ENCODE data around the gene FAM149A. TPM values are rescaled to one million over a fixed set of nuclear protein-coding genes. Genes with fewer than 3 reads are reported as not detected.

FAM149A gene
- polyA plus RNA-seq, 1 donor = 11.8 TPM

GRCh38 chr4:186170966-186171365, 66.5 kb downstream of the FAM149A start:
- Histone ChIP-seq H3K36me3 (ENCODE audit: control insufficient read depth, insufficient read depth, low read length) (peaks cover 7% of the 10 kb centered on the region), H3K9me3 (ENCODE audit: control insufficient read depth, low read depth, low read length) (peaks cover 2% of the 10 kb centered on the region), H3K4me1 (ENCODE audit: control insufficient read depth, insufficient read depth, low read length) (peaks cover 3% of the 10 kb centered on the region), H3K4me3 (ENCODE audit: low read length) (no peak overlapping the region), H3K27me3 (ENCODE audit: control insufficient read depth, insufficient read depth, low read length) (no peaks in the 10 kb centered on the region), H3K27ac (ENCODE audit: low read length) (no peak overlapping the region)
- 100% methylated on average over 1 of the region's 13 CpGs for WGBS (ENCODE audit: insufficient coverage, low lambda C conversion rate)
- no peak for DNase-seq

GRCh38 chr4:186172546-186172945, 68.0 kb downstream of the FAM149A start:
- H3K9me3 ChIP-seq (ENCODE audit: control insufficient read depth, low read depth, low read length) = peaks cover 2% of the 10 kb centered on the region
- H3K4me1 ChIP-seq (ENCODE audit: control insufficient read depth, insufficient read depth, low read length) = peaks cover 3% of the 10 kb centered on the region
- peak in 1 of 2 donors; percentile 76 for DNase-seq
- WGBS (ENCODE audit: insufficient coverage, low lambda C conversion rate) = no CpG with 5 or more reads among the region's 8 CpGs
- peaks cover 4% of the 10 kb centered on the region for H3K36me3 ChIP-seq (ENCODE audit: control insufficient read depth, insufficient read depth, low read length)
- H3K27ac ChIP-seq (ENCODE audit: low read length) = no peak overlapping the region
- H3K27me3 ChIP-seq (ENCODE audit: control insufficient read depth, insufficient read depth, low read length) = no peaks in the 10 kb centered on the region
- no peak overlapping the region for H3K4me3 ChIP-seq (ENCODE audit: low read length)

GRCh38 chr4:186188107-186188506, 83.6 kb downstream of the FAM149A start:
- H3K27me3 ChIP-seq (ENCODE audit: control insufficient read depth, insufficient read depth, low read length) = no peaks in the 10 kb centered on the region
- WGBS (ENCODE audit: insufficient coverage, low lambda C conversion rate) = no CpG with 5 or more reads among the region's 3 CpGs

GRCh38 chr4:186189656-186190055, 85.2 kb downstream of the FAM149A start:
- peak in 1 of 2 donors; percentile 16 for DNase-seq
- Histone ChIP-seq H3K27me3 (ENCODE audit: control insufficient read depth, insufficient read depth, low read length) (no peaks in the 10 kb centered on the region), H3K36me3 (ENCODE audit: control insufficient read depth, insufficient read depth, low read length) (peaks cover 4% of the 10 kb centered on the region), H3K27ac (ENCODE audit: low read length) (peak overlapping the region; percentile 100), H3K4me1 (ENCODE audit: control insufficient read depth, insufficient read depth, low read length) (peaks cover 20% of the 10 kb centered on the region), H3K4me3 (ENCODE audit: low read length) (no peak overlapping the region), H3K9me3 (ENCODE audit: control insufficient read depth, low read depth, low read length) (no peaks in the 10 kb centered on the region)
- WGBS (ENCODE audit: insufficient coverage, low lambda C conversion rate) = no CpG with 5 or more reads among the region's 4 CpGs

More at GRCh38 chr4:186188107-186188506, 83.6 kb downstream of the FAM149A start:
- Histone ChIP-seq H3K4me3 (ENCODE audit: low read length) (no peak overlapping the region), H3K36me3 (ENCODE audit: control insufficient read depth, insufficient read depth, low read length) (no peaks in the 10 kb centered on the region), H3K4me1 (ENCODE audit: control insufficient read depth, insufficient read depth, low read length) (peaks cover 14% of the 10 kb centered on the region), H3K27ac (ENCODE audit: low read length) (no peak overlapping the region), H3K9me3 (ENCODE audit: control insufficient read depth, low read depth, low read length) (no peaks in the 10 kb centered on the region)
- no peak for DNase-seq

- Histone ChIP-seq H3K36me3 (ENCODE audit: control insufficient read depth, insufficient read depth, low read length) (peaks cover 13% of the 10 kb centered on the region), H3K9me3 (ENCODE audit: control insufficient read depth, low read depth, low read length) (no peaks in the 10 kb centered on the region), H3K4me1 (ENCODE audit: control insufficient read depth, insufficient read depth, low read length) (peaks cover 20% of the 10 kb centered on the region), H3K27me3 (ENCODE audit: control insufficient read depth, insufficient read depth, low read length) (no peaks in the 10 kb centered on the region), H3K4me3 (ENCODE audit: low read length) (peak overlapping the region; percentile 99), H3K27ac (ENCODE audit: low read length) (peak overlapping the region; percentile 100)
- DNase-seq = peak in 1 of 2 donors; percentile 12
- no CpG with 5 or more reads among the region's 34 CpGs for WGBS (ENCODE audit: insufficient coverage, low lambda C conversion rate)
These were observed 86.2 kb downstream of the FAM149A start for GRCh38 chr4:186190581-186191199.

DNA sequence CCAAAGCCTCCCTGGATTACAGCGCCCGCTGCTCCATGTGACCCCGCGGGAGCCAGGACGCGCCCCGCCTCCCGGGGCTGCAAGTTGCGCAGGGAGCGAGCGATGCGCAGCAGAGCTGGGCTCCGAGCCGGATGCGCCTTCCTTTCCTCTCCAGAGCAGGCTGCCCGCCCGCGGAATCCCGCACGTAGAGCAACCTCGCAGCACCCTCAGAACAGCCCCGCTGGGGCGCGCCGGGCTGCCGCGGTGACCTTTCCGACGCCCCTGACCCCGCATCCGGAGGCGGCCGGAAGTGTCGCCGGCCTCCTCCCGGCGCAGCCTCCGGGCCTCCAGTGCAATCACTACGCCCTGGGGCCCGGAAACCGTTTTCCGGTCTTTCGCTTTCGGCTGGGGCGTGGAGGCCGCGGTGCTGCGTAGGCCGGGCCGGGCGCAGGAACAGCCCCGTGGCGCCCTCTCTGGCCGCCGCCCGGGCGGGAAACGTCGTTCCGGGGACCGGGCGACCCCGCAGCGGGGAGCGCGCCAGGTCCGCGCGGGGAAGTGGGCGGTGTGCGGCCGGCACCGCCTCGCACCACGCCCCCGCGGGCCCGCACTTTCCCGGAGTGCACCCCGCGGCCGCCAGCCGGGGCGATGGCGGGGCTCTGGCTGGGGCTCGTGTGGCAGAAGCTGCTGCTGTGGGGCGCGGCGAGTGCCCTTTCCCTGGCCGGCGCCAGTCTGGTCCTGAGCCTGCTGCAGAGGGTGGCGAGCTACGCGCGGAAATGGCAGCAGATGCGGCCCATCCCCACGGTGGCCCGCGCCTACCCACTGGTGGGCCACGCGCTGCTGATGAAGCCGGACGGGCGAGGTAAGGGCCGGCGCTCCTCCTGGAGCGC, 86.9 kb downstream of the FAM149A start, which contains the start of gene CYP4V2:
TSS of gene CYP4V2 (plus strand) at position 368 of the 866 bp plus-strand sequence. CDS start at position 625, 257 bp downstream.
- Histone ChIP-seq H3K27me3 (ENCODE audit: control insufficient read depth, insufficient read depth, low read length) (no peaks in the 10 kb centered on the region), H3K4me3 (ENCODE audit: low read length) (peak within 1 kb of the TSS; percentile 99), H3K36me3 (ENCODE audit: control insufficient read depth, insufficient read depth, low read length) (peaks cover 20% of the 10 kb centered on the region), H3K4me1 (ENCODE audit: control insufficient read depth, insufficient read depth, low read length) (peaks cover 20% of the 10 kb centered on the region), H3K27ac (ENCODE audit: low read length) (peak within 1 kb of the TSS; percentile 100), H3K9me3 (ENCODE audit: control insufficient read depth, low read depth, low read length) (no peaks in the 10 kb centered on the region)
- no CpG with 5 or more reads among the region's 107 CpGs for WGBS (ENCODE audit: insufficient coverage, low lambda C conversion rate)
- peak; percentile 88 to 95 for DNase-seq

GRCh38 chr4:186192066-186192612, 87.6 kb downstream of the FAM149A start:
- H3K9me3 ChIP-seq (ENCODE audit: control insufficient read depth, low read depth, low read length) = no peaks in the 10 kb centered on the region
- WGBS (ENCODE audit: insufficient coverage, low lambda C conversion rate) = 0% methylated on average over 1 of the region's 22 CpGs
- H3K27me3 ChIP-seq (ENCODE audit: control insufficient read depth, insufficient read depth, low read length) = no peaks in the 10 kb centered on the region
- H3K4me1 ChIP-seq (ENCODE audit: control insufficient read depth, insufficient read depth, low read length) = peaks cover 20% of the 10 kb centered on the region
- H3K4me3 ChIP-seq (ENCODE audit: low read length) = peak overlapping the region; percentile 99
- H3K27ac ChIP-seq (ENCODE audit: low read length) = peak overlapping the region; percentile 100
- peak; percentile 61 to 84 for DNase-seq
- peaks cover 22% of the 10 kb centered on the region for H3K36me3 ChIP-seq (ENCODE audit: control insufficient read depth, insufficient read depth, low read length)

DNA sequence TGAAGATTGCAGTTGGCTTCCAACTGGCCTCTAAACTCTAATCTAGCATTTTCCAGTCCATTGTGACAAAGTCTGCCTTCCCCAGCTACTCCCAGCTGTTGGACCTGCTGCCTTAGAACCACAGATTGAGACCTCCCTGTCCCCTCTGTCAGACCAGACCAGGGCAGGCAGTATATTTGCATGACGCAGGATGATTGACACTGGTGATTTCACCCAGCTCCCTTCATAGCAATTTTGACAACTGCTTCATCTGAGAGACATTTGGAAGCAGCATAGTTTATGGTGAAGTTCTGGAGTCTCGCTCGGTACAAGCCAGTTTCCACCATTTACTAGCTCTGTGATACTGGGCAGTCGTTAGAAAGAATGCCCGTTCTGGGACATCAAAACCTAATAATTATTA, 89.3 kb downstream of the FAM149A start:
- H3K9me3 ChIP-seq (ENCODE audit: control insufficient read depth, low read depth, low read length) = no peaks in the 10 kb centered on the region
- H3K36me3 ChIP-seq (ENCODE audit: control insufficient read depth, insufficient read depth, low read length) = peaks cover 25% of the 10 kb centered on the region
- no peak overlapping the region for H3K4me3 ChIP-seq (ENCODE audit: low read length)
- H3K27me3 ChIP-seq (ENCODE audit: control insufficient read depth, insufficient read depth, low read length) = no peaks in the 10 kb centered on the region
- H3K4me1 ChIP-seq (ENCODE audit: control insufficient read depth, insufficient read depth, low read length) = peaks cover 20% of the 10 kb centered on the region
- no peak overlapping the region for H3K27ac ChIP-seq (ENCODE audit: low read length)
- no peak for DNase-seq
- no CpG with 5 or more reads among the region's 5 CpGs for WGBS (ENCODE audit: insufficient coverage, low lambda C conversion rate)

GRCh38 chr4:186196063-186196462, 91.6 kb downstream of the FAM149A start:
- no peaks in the 10 kb centered on the region for H3K9me3 ChIP-seq (ENCODE audit: control insufficient read depth, low read depth, low read length)
- H3K36me3 ChIP-seq (ENCODE audit: control insufficient read depth, insufficient read depth, low read length) = peaks cover 25% of the 10 kb centered on the region
- peaks cover 10% of the 10 kb centered on the region for H3K4me1 ChIP-seq (ENCODE audit: control insufficient read depth, insufficient read depth, low read length)
- no peak overlapping the region for H3K27ac ChIP-seq (ENCODE audit: low read length)
- no peak overlapping the region for H3K4me3 ChIP-seq (ENCODE audit: low read length)
- no peaks in the 10 kb centered on the region for H3K27me3 ChIP-seq (ENCODE audit: control insufficient read depth, insufficient read depth, low read length)
- 100% methylated on average over 1 of the region's 6 CpGs for WGBS (ENCODE audit: insufficient coverage, low lambda C conversion rate)
- DNase-seq = no peak

GRCh38 chr4:186200516-186200915, 96.0 kb downstream of the FAM149A start:
- DNase-seq = no peak
- WGBS (ENCODE audit: insufficient coverage, low lambda C conversion rate) = no CpG with 5 or more reads among the region's 6 CpGs
- H3K9me3 ChIP-seq (ENCODE audit: control insufficient read depth, low read depth, low read length) = no peaks in the 10 kb centered on the region
- H3K4me3 ChIP-seq (ENCODE audit: low read length) = no peak overlapping the region
- peaks cover 14% of the 10 kb centered on the region for H3K36me3 ChIP-seq (ENCODE audit: control insufficient read depth, insufficient read depth, low read length)
- no peak overlapping the region for H3K27ac ChIP-seq (ENCODE audit: low read length)
- no peaks in the 10 kb centered on the region for H3K27me3 ChIP-seq (ENCODE audit: control insufficient read depth, insufficient read depth, low read length)
- peaks cover 7% of the 10 kb centered on the region for H3K4me1 ChIP-seq (ENCODE audit: control insufficient read depth, insufficient read depth, low read length)
